Keratinocyte (primary cell): ENCODE results near the gene USP31. TPM values are rescaled to one million over a fixed set of nuclear protein-coding genes. Genes with fewer than 3 reads are reported as not detected.

Source experiments
- DNase-seq: peaks from one replicate; pipeline ENCODE4 v3.0.0-alpha.2; 2011; ENCODE audit warnings: low read depth, missing footprints, low spot score
- FAIRE-seq: peaks from 2 replicates; lab custom pipeline; 2011; peaks lifted over from hg19 to GRCh38; lab: Jason Lieb, UNC
- H2AFZ ChIP-seq: 2 replicates; pipeline ENCODE4 v1.6.0; 2012; ENCODE audit warnings: low read length, control low read depth, inconsistent platforms; ENCODE audit not compliant: control insufficient read depth
- H3K27ac ChIP-seq: 2 replicates; pipeline ENCODE4 v1.5.1; 2011; ENCODE audit warnings: low read length; ENCODE audit not compliant: control insufficient read depth, insufficient read depth
- H3K27me3 ChIP-seq: 3 replicates; pipeline ENCODE4 v1.6.0; 2011; ENCODE audit warnings: low read length; ENCODE audit not compliant: control insufficient read depth, insufficient read depth; ENCODE audit errors: extremely low read depth
- H3K36me3 ChIP-seq, 2 experiments: 2 replicates in 1 of 2; 3 replicates in 1 of 2; pipeline ENCODE4 v1.5.1; 2011; ENCODE audit warnings: low read length in 2 of 2, mild to moderate bottlenecking in 1 of 2; ENCODE audit not compliant: control insufficient read depth in 2 of 2, insufficient read depth in 2 of 2; ENCODE audit errors: extremely low read depth in 1 of 2
- H3K4me1 ChIP-seq: 3 replicates; pipeline ENCODE4 v1.5.1; 2011; ENCODE audit warnings: low read length; ENCODE audit not compliant: control insufficient read depth, insufficient read depth; ENCODE audit errors: extremely low read depth
- H3K4me2 ChIP-seq: 3 replicates; pipeline ENCODE4 v1.6.0; 2011; ENCODE audit warnings: low read depth, low read length; ENCODE audit not compliant: control insufficient read depth, insufficient read depth; ENCODE audit errors: extremely low read depth
- H3K4me3 ChIP-seq, 3 experiments: fragments of 200-600 bp in 1 of 3; sonication (generic) in 1 of 3; 2 replicates in 2 of 3; 3 replicates in 1 of 3; pipeline ENCODE4 v1.5.1; 2011 to 2016; ENCODE audit warnings: low read length in 3 of 3, mild to moderate bottlenecking in 3 of 3, control low read depth in 2 of 3, inconsistent platforms in 1 of 3, low read depth in 1 of 3, mixed read lengths in 1 of 3, mixed run types in 1 of 3, moderate library complexity in 1 of 3; ENCODE audit not compliant: control insufficient read depth in 2 of 3, insufficient read depth in 2 of 3; ENCODE audit errors: extremely low read depth in 1 of 3
- H3K79me2 ChIP-seq: 2 replicates; pipeline ENCODE4 v1.6.0; 2012; ENCODE audit warnings: low read length; ENCODE audit not compliant: control insufficient read depth, insufficient read depth
- H3K9ac ChIP-seq: 3 replicates; pipeline ENCODE4 v1.6.0; 2011; ENCODE audit warnings: low read length; ENCODE audit not compliant: control insufficient read depth, insufficient read depth; ENCODE audit errors: extremely low read depth
- H3K9me1 ChIP-seq: 3 replicates; pipeline ENCODE4 v1.6.0; 2011; ENCODE audit warnings: low read length; ENCODE audit not compliant: control insufficient read depth, insufficient read depth; ENCODE audit errors: extremely low read depth
- H3K9me3 ChIP-seq: 2 replicates; pipeline ENCODE4 v1.5.1; 2012; ENCODE audit warnings: low read depth, low read length; ENCODE audit not compliant: control insufficient read depth
- H4K20me1 ChIP-seq: 3 replicates; pipeline ENCODE4 v1.6.0; 2011; ENCODE audit warnings: low read length; ENCODE audit not compliant: control insufficient read depth, insufficient read depth; ENCODE audit errors: extremely low read depth
- EZH2 ChIP-seq: IDR thresholded peaks from one replicate; pipeline ENCODE4 v1.6.1; 2012; ENCODE audit warnings: inconsistent platforms, mild to moderate bottlenecking, low read length, moderate library complexity
- dilution Hi-C: fragments of 300-500 bp; cut with MboI; formaldehyde crosslinking; loops from one replicate; pipeline ENCODE4 v1.7.0; 2020; ENCODE audit warnings: low sequenced_read_pairs; ENCODE audit not compliant: extremely low pct_ligation_motif_present
- polyA plus RNA-seq, 5 experiments: library from polyadenylated mRNA; depleted of rRNA in 3 of 5; stranded (reverse) in 3 of 5; stranded (forward) in 1 of 5; unstranded in 1 of 5; fragments of >200 nt; gene quantifications; 1 replicate in 1 of 5; 2 replicates in 3 of 5; 3 replicates in 1 of 5; pipeline versions ENCODE4 v1.2.1 to v1.2.3, GENCODE V29; 2011 to 2012; ENCODE audit warnings: missing spikeins in 2 of 5, low read depth in 1 of 5, low replicate concordance in 1 of 5
- TF ChIP-seq, protein P1 (sequence below), 3 experiments: IDR thresholded peaks in 1 of 3; conservative IDR thresholded peaks in 1 of 3; optimal IDR thresholded peaks in 1 of 3; 2 replicates in 2 of 3; 3 replicates in 1 of 3; pipeline versions ENCODE3 to v1.5.1; 2011; ENCODE audit warnings: low read length in 3 of 3, mild to moderate bottlenecking in 3 of 3, moderate library complexity in 2 of 3, control low read depth in 1 of 3, inconsistent platforms in 1 of 3; ENCODE audit not compliant: insufficient read depth in 2 of 3; ENCODE audit errors: extremely low read depth in 1 of 3

Gene USP31
- polyA plus RNA-seq, 1 donor (not counting 4 experiments of a cell fraction or from before 2014, with no cell fraction given), result 16.3 TPM

DNA sequence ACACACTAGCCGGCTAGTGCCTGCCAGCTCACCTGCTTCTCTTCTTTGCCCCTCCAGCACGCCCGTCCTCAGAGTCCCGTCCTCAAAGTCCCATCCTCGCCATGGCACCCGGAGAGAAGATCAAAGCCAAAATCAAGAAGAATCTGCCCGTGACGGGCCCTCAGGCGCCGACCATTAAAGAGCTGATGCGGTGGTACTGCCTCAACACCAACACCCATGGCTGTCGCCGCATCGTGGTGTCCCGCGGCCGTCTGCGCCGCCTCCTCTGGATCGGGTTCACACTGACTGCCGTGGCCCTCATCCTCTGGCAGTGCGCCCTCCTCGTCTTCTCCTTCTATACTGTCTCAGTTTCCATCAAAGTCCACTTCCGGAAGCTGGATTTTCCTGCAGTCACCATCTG is 36.9 kb upstream of the USP31 start:
- Histone ChIP-seq H3K9me1 (no peaks in the 10 kb centered on the region), H2AFZ (no peak overlapping the region), H3K9me3 (no peaks in the 10 kb centered on the region), H3K79me2 (no peaks in the 10 kb centered on the region), H4K20me1 (no peaks in the 10 kb centered on the region), H3K27me3 (peaks cover 43% of the 10 kb centered on the region), H3K4me3 (no peak overlapping the region), H3K27ac (no peak overlapping the region), H3K36me3 (no peaks in the 10 kb centered on the region), H3K4me2 (no peak overlapping the region), H3K4me1 (peaks cover 11% of the 10 kb centered on the region), H3K9ac (no peak overlapping the region)
- dilution Hi-C loops, result no loop called here
- TF ChIP-seq, protein P1, sequence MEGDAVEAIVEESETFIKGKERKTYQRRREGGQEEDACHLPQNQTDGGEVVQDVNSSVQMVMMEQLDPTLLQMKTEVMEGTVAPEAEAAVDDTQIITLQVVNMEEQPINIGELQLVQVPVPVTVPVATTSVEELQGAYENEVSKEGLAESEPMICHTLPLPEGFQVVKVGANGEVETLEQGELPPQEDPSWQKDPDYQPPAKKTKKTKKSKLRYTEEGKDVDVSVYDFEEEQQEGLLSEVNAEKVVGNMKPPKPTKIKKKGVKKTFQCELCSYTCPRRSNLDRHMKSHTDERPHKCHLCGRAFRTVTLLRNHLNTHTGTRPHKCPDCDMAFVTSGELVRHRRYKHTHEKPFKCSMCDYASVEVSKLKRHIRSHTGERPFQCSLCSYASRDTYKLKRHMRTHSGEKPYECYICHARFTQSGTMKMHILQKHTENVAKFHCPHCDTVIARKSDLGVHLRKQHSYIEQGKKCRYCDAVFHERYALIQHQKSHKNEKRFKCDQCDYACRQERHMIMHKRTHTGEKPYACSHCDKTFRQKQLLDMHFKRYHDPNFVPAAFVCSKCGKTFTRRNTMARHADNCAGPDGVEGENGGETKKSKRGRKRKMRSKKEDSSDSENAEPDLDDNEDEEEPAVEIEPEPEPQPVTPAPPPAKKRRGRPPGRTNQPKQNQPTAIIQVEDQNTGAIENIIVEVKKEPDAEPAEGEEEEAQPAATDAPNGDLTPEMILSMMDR (optimal IDR thresholded peaks at IDR 0.05 in 1 of 3, IDR thresholded peaks at IDR 0.05 in 1 of 3, conservative IDR thresholded peaks at IDR 0.05 in 1 of 3; ENCODE audit: extremely low read depth in 1 of 3, insufficient read depth in 2 of 3, low read length in 3 of 3), result no peak
- TF ChIP-seq EZH2, result no peak
- FAIRE-seq (no peak), DNase-seq (no peak)

DNA sequence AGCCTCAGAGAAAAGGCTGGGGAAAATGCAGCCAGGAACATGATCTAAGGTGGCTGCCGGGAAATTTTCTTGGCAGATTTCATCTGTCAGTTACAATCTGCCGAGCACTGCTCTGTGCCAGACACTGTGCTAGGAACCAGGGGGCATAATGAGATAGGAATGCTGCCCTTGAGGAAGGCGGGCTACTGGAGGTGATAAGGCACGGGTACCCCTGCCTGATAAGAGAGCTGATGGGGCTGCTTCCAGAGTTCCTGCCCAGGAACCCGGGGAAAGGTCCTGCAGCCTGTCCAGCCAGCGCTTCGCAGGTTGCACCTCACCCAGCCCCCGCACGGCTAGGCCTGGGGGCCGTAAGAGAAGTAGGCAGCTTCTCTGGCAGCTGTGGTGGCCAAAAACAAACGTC is 36.4 kb upstream of the USP31 start:
- peaks cover 11% of the 10 kb centered on the region for H3K4me1 ChIP-seq
- FAIRE-seq, result no peak
- H4K20me1 ChIP-seq, result no peaks in the 10 kb centered on the region
- no peaks in the 10 kb centered on the region for H3K36me3 ChIP-seq
- no peak overlapping the region for H3K27ac ChIP-seq
- H3K79me2 ChIP-seq, result no peaks in the 10 kb centered on the region
- H3K27me3 ChIP-seq, result peaks cover 45% of the 10 kb centered on the region
- H3K9me3 ChIP-seq, result no peaks in the 10 kb centered on the region
- no peak for DNase-seq
- dilution Hi-C loops, result no loop called here
- H3K9ac ChIP-seq, result no peak overlapping the region
- no peak overlapping the region for H3K4me3 ChIP-seq
- H2AFZ ChIP-seq, result no peak overlapping the region
- no peak overlapping the region for H3K4me2 ChIP-seq
- TF ChIP-seq, protein P1 (optimal IDR thresholded peaks at IDR 0.05 in 1 of 3, IDR thresholded peaks at IDR 0.05 in 1 of 3, conservative IDR thresholded peaks at IDR 0.05 in 1 of 3; ENCODE audit: extremely low read depth in 1 of 3, insufficient read depth in 2 of 3, low read length in 3 of 3), result no peak
- no peak for TF ChIP-seq EZH2
- no peaks in the 10 kb centered on the region for H3K9me1 ChIP-seq
